H9 (cell line): Measurements from ENCODE around the gene MYRF. TPM values are rescaled to one million over a fixed set of nuclear protein-coding genes. Genes with fewer than 3 reads are reported as not detected.

Source experiments
- DNase-seq: peaks from one replicate; pipeline ENCODE4 v3.0.0-alpha.2; 2017
- H2AFZ ChIP-seq: one replicate; pipeline ENCODE4 v1.6.1; 2013; ENCODE audit warnings: mild to moderate bottlenecking, low read length, control low read depth, moderate library complexity
- H2AK5ac ChIP-seq: 2 replicates; pipeline ENCODE4 v1.6.1; 2013; ENCODE audit warnings: low read length, control low read depth, mixed read lengths; ENCODE audit not compliant: insufficient read length
- H2BK120ac ChIP-seq: one replicate; pipeline ENCODE4 v1.6.1; 2013; ENCODE audit warnings: low read depth, mild to moderate bottlenecking, low read length, control low read depth, inconsistent platforms; ENCODE audit not compliant: poor library complexity, severe bottlenecking
- H2BK12ac ChIP-seq: 2 replicates; pipeline ENCODE4 v1.6.1; 2013; ENCODE audit warnings: low read length, control low read depth, mixed read lengths, low read depth; ENCODE audit not compliant: insufficient read length
- H2BK15ac ChIP-seq: 2 replicates; pipeline ENCODE4 v1.6.1; 2013; ENCODE audit warnings: low read depth, low read length, control low read depth
- H2BK20ac ChIP-seq: one replicate; pipeline ENCODE4 v1.6.1; 2013; ENCODE audit warnings: low read depth, mild to moderate bottlenecking, low read length, control low read depth, inconsistent platforms; ENCODE audit not compliant: poor library complexity, severe bottlenecking
- H2BK5ac ChIP-seq: 2 replicates; pipeline ENCODE4 v1.6.1; 2013; ENCODE audit warnings: low read length, control low read depth, mixed read lengths; ENCODE audit not compliant: insufficient read length
- H3K14ac ChIP-seq: 2 replicates; pipeline ENCODE4 v1.6.1; 2013; ENCODE audit warnings: low read length, control low read depth; ENCODE audit not compliant: insufficient read depth
- H3K18ac ChIP-seq: 2 replicates; pipeline ENCODE4 v1.6.1; 2013; ENCODE audit warnings: low read depth, mild to moderate bottlenecking, mixed read lengths, low read length, control low read depth; ENCODE audit not compliant: insufficient read length
- H3K23ac ChIP-seq: 2 replicates; pipeline ENCODE4 v1.6.1; 2013; ENCODE audit warnings: low read length, control low read depth, mixed read lengths, low read depth; ENCODE audit not compliant: insufficient read length
- H3K23me2 ChIP-seq: 2 replicates; pipeline ENCODE4 v1.6.1; 2013; ENCODE audit warnings: low read depth, mild to moderate bottlenecking, mixed read lengths, low read length, control low read depth; ENCODE audit not compliant: insufficient read length, poor library complexity, severe bottlenecking
- H3K27ac ChIP-seq: 2 replicates; pipeline ENCODE4 v1.5.1; 2013; ENCODE audit warnings: low read length, control low read depth, mixed read lengths, low read depth; ENCODE audit not compliant: insufficient read length
- H3K27me3 ChIP-seq: 2 replicates; pipeline ENCODE4 v1.6.1; 2013; ENCODE audit warnings: low read length, control low read depth, inconsistent platforms; ENCODE audit not compliant: insufficient read depth
- H3K4ac ChIP-seq: 2 replicates; pipeline ENCODE4 v1.6.1; 2013; ENCODE audit warnings: low read depth, mild to moderate bottlenecking, control low read depth, inconsistent platforms, low read length, moderate library complexity
- H3K4me1 ChIP-seq: 2 replicates; pipeline ENCODE4 v1.6.1; 2013; ENCODE audit warnings: low read length, control low read depth, inconsistent platforms; ENCODE audit not compliant: insufficient read depth
- H3K4me2 ChIP-seq: 2 replicates; pipeline ENCODE4 v1.6.1; 2013; ENCODE audit warnings: low read length, control low read depth, mixed read lengths; ENCODE audit not compliant: insufficient read length, insufficient read depth
- H3K56ac ChIP-seq: 2 replicates; pipeline ENCODE4 v1.6.1; 2013; ENCODE audit warnings: low read depth, mild to moderate bottlenecking, mixed read lengths, low read length, control low read depth; ENCODE audit not compliant: insufficient read length
- H3K79me1 ChIP-seq: 2 replicates; pipeline ENCODE4 v1.6.1; 2013; ENCODE audit warnings: low read depth, mild to moderate bottlenecking, moderate library complexity, low read length, control low read depth, inconsistent platforms; ENCODE audit not compliant: insufficient read depth, poor library complexity, severe bottlenecking
- H3K79me2 ChIP-seq: 2 replicates; pipeline ENCODE4 v1.6.1; 2013; ENCODE audit warnings: low read length, control low read depth, inconsistent platforms; ENCODE audit not compliant: insufficient read depth
- H3K9ac ChIP-seq: 2 replicates; pipeline ENCODE4 v1.6.1; 2013; ENCODE audit warnings: low read length, control low read depth, mixed read lengths; ENCODE audit not compliant: insufficient read length; ENCODE audit errors: extremely low read depth
- H3K9me3 ChIP-seq: one replicate; pipeline ENCODE4 v1.6.1; 2013; ENCODE audit warnings: low read depth, low read length, inconsistent platforms; ENCODE audit not compliant: control insufficient read depth
- H3T11ph ChIP-seq: one replicate; pipeline ENCODE4 v1.6.1; 2013; ENCODE audit warnings: mild to moderate bottlenecking, low read length, control low read depth, inconsistent platforms
- H4K20me1 ChIP-seq: one replicate; pipeline ENCODE4 v1.6.1; 2013; ENCODE audit not compliant: control insufficient read depth, insufficient read length, insufficient read depth
- H4K5ac ChIP-seq: 2 replicates; pipeline ENCODE4 v1.6.1; 2013; ENCODE audit warnings: low read depth, mild to moderate bottlenecking, mixed read lengths, low read length, control low read depth; ENCODE audit not compliant: insufficient read length
- H4K8ac ChIP-seq: replicated peaks from 2 replicates; pipeline ENCODE4 v1.6.1; 2013; ENCODE audit warnings: low read length, control low read depth, mixed read lengths, low read depth; ENCODE audit not compliant: insufficient read length
- H4K91ac ChIP-seq: 2 replicates; pipeline ENCODE4 v1.6.1; 2013; ENCODE audit warnings: low read depth, mild to moderate bottlenecking, moderate library complexity, mixed read lengths, low read length, control low read depth; ENCODE audit not compliant: insufficient read length
- H3K27ac Mint-ChIP-seq, 3 experiments: 2 replicates in 2 of 3; 3 replicates in 1 of 3; pipeline ENCODE4 v1.8.0; 2020 to 2021; ENCODE audit warnings: mixed read lengths in 3 of 3, mild to moderate bottlenecking in 1 of 3, moderate library complexity in 1 of 3
- H3K27me3 Mint-ChIP-seq: 2 replicates; pipeline ENCODE4 v1.8.0; 2021; ENCODE audit warnings: low read depth, mild to moderate bottlenecking, moderate library complexity, mixed read lengths
- H3K36me3 Mint-ChIP-seq, 3 experiments: 2 replicates in 2 of 3; 3 replicates in 1 of 3; pipeline ENCODE4 v1.8.0; 2020 to 2021; ENCODE audit warnings: low read depth in 3 of 3, mixed read lengths in 3 of 3; ENCODE audit not compliant: insufficient read depth in 1 of 3
- H3K4me1 Mint-ChIP-seq, 2 experiments: 2 replicates each; pipeline ENCODE4 v1.8.0; 2020; ENCODE audit warnings: mixed read lengths in 2 of 2
- H3K4me3 Mint-ChIP-seq, 2 experiments: 2 replicates in 1 of 2; 3 replicates in 1 of 2; pipeline ENCODE4 v1.8.0; 2020 to 2021; ENCODE audit warnings: mild to moderate bottlenecking in 2 of 2, mixed read lengths in 2 of 2, moderate library complexity in 1 of 2
- H3K9me3 Mint-ChIP-seq, 2 experiments: 2 replicates in 1 of 2; 3 replicates in 1 of 2; pipeline ENCODE4 v1.8.0; 2020; ENCODE audit warnings: mild to moderate bottlenecking in 2 of 2, mixed read lengths in 2 of 2, moderate library complexity in 1 of 2
- whole genome bisulfite sequencing: extraction: QIAGEN DNeasy Blood & Tissue Kit; methylation state at CpG from one replicate; pipeline ENCODE4 v1.1.7; 2013; ENCODE audit warnings: missing lambda C conversion rate, low lambda C conversion rate, mixed read lengths; ENCODE audit not compliant: insufficient read length; ENCODE audit errors: extremely low coverage; 5-methylcytosine and 5-hydroxymethylcytosine counted together
- total RNA-seq: library from RNA; stranded (reverse); gene quantifications from 2 replicates; pipeline ENCODE4 v1.2.1, GENCODE V29; 2021
- TF ChIP-seq, protein P1 (sequence below): fragments of 200-600 bp; sonication (generic); conservative IDR thresholded peaks from 3 replicates; pipeline ENCODE4 v1.8.0; 2021; ENCODE audit warnings: antibody characterized with exemption, mild to moderate bottlenecking

The MYRF gene
- total RNA-seq, 1 experiment from 2014 or later: 13.9 TPM

- Histone ChIP-seq H3K27me3 (no peaks in the 10 kb centered on the region), H3K27ac (no peak overlapping the region), H2AFZ (no peak overlapping the region), H4K91ac (no peak overlapping the region), H3K9me3 (no peaks in the 10 kb centered on the region), H3K9ac (no peak overlapping the region), H3T11ph (no peak overlapping the region), H3K4ac (no peak overlapping the region), H2BK20ac (no peak overlapping the region), H2AK5ac (no peak overlapping the region), H2BK5ac (no peak overlapping the region), H3K23ac (no peak overlapping the region), H4K20me1 (no peaks in the 10 kb centered on the region), H3K79me2 (no peaks in the 10 kb centered on the region), H3K18ac (no peak overlapping the region), H3K14ac (no peak overlapping the region), H3K79me1 (no peaks in the 10 kb centered on the region), H2BK15ac (no peak overlapping the region), H4K5ac (no peak overlapping the region), H2BK120ac (no peak overlapping the region), H3K23me2 (no peaks in the 10 kb centered on the region), H2BK12ac (no peak overlapping the region), H4K8ac (no peak overlapping the region), H3K4me1 (peaks cover 5% of the 10 kb centered on the region; the same call in 1 of the 2 replicates), H3K56ac (no peak overlapping the region), H3K4me2 (no peak overlapping the region)
- Mint-ChIP-seq H3K27me3 (no peaks in the 10 kb centered on the region), H3K9me3 (no peaks in the 10 kb centered on the region), H3K27ac (no peak overlapping the region), H3K4me1 (peaks cover 45 to 57% of the 10 kb centered on the region in 2 experiments), H3K4me3 (no peak overlapping the region), H3K36me3 (no peaks in the 10 kb centered on the region)
- no peak for DNase-seq
- TF ChIP-seq, protein P1, sequence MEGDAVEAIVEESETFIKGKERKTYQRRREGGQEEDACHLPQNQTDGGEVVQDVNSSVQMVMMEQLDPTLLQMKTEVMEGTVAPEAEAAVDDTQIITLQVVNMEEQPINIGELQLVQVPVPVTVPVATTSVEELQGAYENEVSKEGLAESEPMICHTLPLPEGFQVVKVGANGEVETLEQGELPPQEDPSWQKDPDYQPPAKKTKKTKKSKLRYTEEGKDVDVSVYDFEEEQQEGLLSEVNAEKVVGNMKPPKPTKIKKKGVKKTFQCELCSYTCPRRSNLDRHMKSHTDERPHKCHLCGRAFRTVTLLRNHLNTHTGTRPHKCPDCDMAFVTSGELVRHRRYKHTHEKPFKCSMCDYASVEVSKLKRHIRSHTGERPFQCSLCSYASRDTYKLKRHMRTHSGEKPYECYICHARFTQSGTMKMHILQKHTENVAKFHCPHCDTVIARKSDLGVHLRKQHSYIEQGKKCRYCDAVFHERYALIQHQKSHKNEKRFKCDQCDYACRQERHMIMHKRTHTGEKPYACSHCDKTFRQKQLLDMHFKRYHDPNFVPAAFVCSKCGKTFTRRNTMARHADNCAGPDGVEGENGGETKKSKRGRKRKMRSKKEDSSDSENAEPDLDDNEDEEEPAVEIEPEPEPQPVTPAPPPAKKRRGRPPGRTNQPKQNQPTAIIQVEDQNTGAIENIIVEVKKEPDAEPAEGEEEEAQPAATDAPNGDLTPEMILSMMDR: no peak
- no CpG with 5 or more reads among the region's 6 CpGs for WGBS
Observed at GRCh38 chr11:61712846-61713245, 39.6 kb upstream of the MYRF start.
